DND-41 (cell line): ENCODE data around the gene DOCK3.

ENCODE experiments used
- CTCF ChIP-seq: IDR thresholded peaks from 2 replicates; pipeline ENCODE4 v1.5.1; 2012; ENCODE audit warnings: borderline replicate concordance, low read length, moderate library complexity, mild to moderate bottlenecking; ENCODE audit not compliant: poor library complexity, severe bottlenecking; ENCODE audit errors: extremely low read depth
- EZH2 ChIP-seq: IDR thresholded peaks from 3 replicates; pipeline ENCODE4 v1.6.1; 2012; ENCODE audit warnings: borderline replicate concordance, low read depth, mild to moderate bottlenecking, moderate library complexity, low read length, inconsistent platforms; ENCODE audit not compliant: severe bottlenecking

- TF ChIP-seq CTCF (peak; percentile 53), EZH2 (no peak)
Observed at GRCh38 chr3:51311055-51311454, 636.3 kb downstream of the DOCK3 start.
